DOHH2 (cell line): Measurements from ENCODE around the gene SPHK1.

ENCODE experiments used
- CTCF ChIP-seq: fragments of 200-600 bp; sonication (generic); IDR thresholded peaks from one replicate; pipeline ENCODE4 v1.5.1; 2014; ENCODE audit warnings: antibody characterized with exemption, mild to moderate bottlenecking, low read depth, low read length; ENCODE audit not compliant: poor library complexity, severe bottlenecking
- EZH2phosphoT487 ChIP-seq: fragments of 200-600 bp; sonication (generic); IDR thresholded peaks from 2 replicates; pipeline ENCODE4 v1.6.1; 2017; ENCODE audit warnings: borderline replicate concordance, mild to moderate bottlenecking, antibody characterized with exemption, low read length, moderate library complexity, mixed read lengths

- TF ChIP-seq CTCF, result no peak
- no peak for TF ChIP-seq EZH2phosphoT487
Measured at GRCh38 chr17:76427501-76428231, 43.3 kb downstream of the SPHK1 start.
